K562 (cell line): ENCODE results near the gene ARHGAP35. TPM values are rescaled to one million over a fixed set of nuclear protein-coding genes. Genes with fewer than 3 reads are reported as not detected.

Experiments used
- ATAC-seq: fragments of 200-7000 bp; cut with Tn5 transposase; 3 replicates; pipeline ENCODE4 v1.9.1; 2020; ENCODE audit warnings: moderate library complexity
- BruUV-seq: library from RNA; stranded (reverse); fragments of 400-500 nt; replicated peaks from 2 replicates; lab custom pipeline; 2021; lab: Mats Ljungman, UMichigan
- CTCF ChIA-PET: fragments of 300-600 bp; formaldehyde crosslinking; extraction: SDS; loops from one replicate; lab custom pipeline; 2021; ENCODE audit warnings: low intra/inter-chr PET ratio; lab: Yijun Ruan, JAX
- POLR2A ChIA-PET: fragments of 300-600, 350-650 bp; sonication (Branson Sonifier 250); formaldehyde crosslinking; extraction: SDS; loops from one replicate; lab custom pipeline; 2021; ENCODE audit warnings: antibody characterized with exemption, inconsistent platforms; lab: Yijun Ruan, JAX
- DNase-seq, 4 experiments: peaks; one replicate each; pipeline versions ENCODE4 v3.0.0 to v3.0.0-alpha.2; 2011 to 2018; ENCODE audit warnings: low spot score in 3 of 4, mixed read lengths in 3 of 4; ENCODE audit errors: extremely low read depth in 1 of 4
- FAIRE-seq: peaks from 2 replicates; lab custom pipeline; 2011; peaks lifted over from hg19 to GRCh38; lab: Jason Lieb, UNC
- H2AFZ ChIP-seq: 2 replicates; pipeline ENCODE4 v1.6.0; 2011; ENCODE audit warnings: low read depth, low read length, control low read depth, inconsistent platforms
- H3K27ac ChIP-seq: fragments of 200-600 bp; 3 replicates; pipeline ENCODE4 v1.8.0; 2011; ENCODE audit warnings: low read depth, mild to moderate bottlenecking, control low read depth, inconsistent platforms, low read length, moderate library complexity, mixed read lengths; ENCODE audit errors: extremely low read depth
- H3K27me3 ChIP-seq, 2 experiments: fragments of 300-600 bp in 1 of 2; 2 replicates in 1 of 2; 3 replicates in 1 of 2; pipeline versions ENCODE4 v1.6.0 to v1.8.0; 2011; ENCODE audit warnings: inconsistent platforms in 2 of 2, low read length in 2 of 2, mild to moderate bottlenecking in 1 of 2, mixed read lengths in 1 of 2, moderate library complexity in 1 of 2; ENCODE audit not compliant: control insufficient read depth in 2 of 2, insufficient read depth in 2 of 2
- H3K36me3 ChIP-seq: fragments of 300-600 bp; 3 replicates; pipeline ENCODE4 v1.8.0; 2011; ENCODE audit warnings: mild to moderate bottlenecking, low read length, inconsistent platforms; ENCODE audit not compliant: control insufficient read depth, insufficient read depth
- H3K4me1 ChIP-seq, 2 experiments: fragments of 200-600 bp in 1 of 2; replicated peaks in 1 of 2; 2 replicates in 1 of 2; 3 replicates in 1 of 2; pipeline versions ENCODE4 v1.5.1 to v1.8.0; 2011; ENCODE audit warnings: inconsistent platforms in 2 of 2, low read length in 2 of 2, mild to moderate bottlenecking in 1 of 2, mixed read lengths in 1 of 2, moderate library complexity in 1 of 2; ENCODE audit not compliant: control insufficient read depth in 2 of 2, insufficient read depth in 2 of 2
- H3K4me2 ChIP-seq: 2 replicates; pipeline ENCODE4 v1.6.1; 2011; ENCODE audit warnings: low read length, control low read depth, inconsistent platforms, mixed read lengths; ENCODE audit not compliant: insufficient read depth
- H3K4me3 ChIP-seq: fragments of 200-600 bp; sonication (generic), shearing (Covaris generic); 2 replicates; pipeline ENCODE4 v1.5.1; 2016; ENCODE audit warnings: control low read depth, inconsistent platforms
- H3K79me2 ChIP-seq: fragments of 200-600 bp; 3 replicates; pipeline ENCODE4 v1.8.0; 2011; ENCODE audit warnings: low read length, inconsistent platforms; ENCODE audit not compliant: control insufficient read depth, insufficient read depth
- H3K9ac ChIP-seq, 2 experiments: 2 replicates each; pipeline versions ENCODE4 v1.6.0 to v1.6.1; 2011; ENCODE audit warnings: low read depth in 2 of 2, low read length in 2 of 2, control low read depth in 1 of 2, inconsistent platforms in 1 of 2, mild to moderate bottlenecking in 1 of 2, mixed read lengths in 1 of 2; ENCODE audit not compliant: insufficient read depth in 1 of 2
- H3K9me1 ChIP-seq: one replicate; pipeline ENCODE4 v1.6.0; 2011; ENCODE audit warnings: inconsistent platforms, mild to moderate bottlenecking, low read length, moderate library complexity; ENCODE audit not compliant: control insufficient read depth, insufficient read depth
- H3K9me3 ChIP-seq: replicated peaks from 2 replicates; pipeline ENCODE4 v1.5.1; 2011; ENCODE audit warnings: low read depth, low read length, inconsistent platforms; ENCODE audit not compliant: control insufficient read depth, insufficient read depth
- H4K20me1 ChIP-seq: replicated peaks from 2 replicates; pipeline ENCODE4 v1.6.1; 2011; ENCODE audit warnings: low read length, inconsistent platforms, mixed read lengths; ENCODE audit not compliant: control insufficient read depth, insufficient read depth
- CBX3 ChIP-seq, 2 experiments: IDR thresholded peaks; 1 replicate in 1 of 2; 2 replicates in 1 of 2; pipeline ENCODE4 v1.6.1; 2012; ENCODE audit warnings: inconsistent platforms in 2 of 2, low read length in 2 of 2, borderline replicate concordance in 1 of 2, control low read depth in 1 of 2
- CC2D1A ChIP-seq: fragments of 450-650 bp; IDR thresholded peaks from 2 replicates; pipeline ENCODE4 v1.6.1; 2017; ENCODE audit warnings: mild to moderate bottlenecking
- KDM5B ChIP-seq: fragments of 200-600 bp; sonication (generic); IDR thresholded peaks from 2 replicates; pipeline ENCODE4 v1.6.1; 2012; ENCODE audit warnings: low read depth, mild to moderate bottlenecking, moderate library complexity, low read length, control low read depth, inconsistent platforms; ENCODE audit not compliant: insufficient replicate concordance
- KLF13 ChIP-seq: fragments of 450-650 bp; IDR thresholded peaks from 2 replicates; pipeline ENCODE4 v1.6.1; 2016; ENCODE audit warnings: missing genetic modification characterization, low read depth, mild to moderate bottlenecking, missing compliant biosample characterization, moderate library complexity, borderline replicate concordance
- MED1 ChIP-seq: sonication (generic); formaldehyde crosslinking; IDR thresholded peaks from 2 replicates; pipeline ENCODE4 v1.8.1; 2023; ENCODE audit warnings: missing genetic modification reagents, borderline replicate concordance
- NUFIP1 ChIP-seq: fragments of 450-650 bp; IDR thresholded peaks from 2 replicates; pipeline ENCODE4 v1.6.1; 2018; ENCODE audit not compliant: partially characterized antibody
- PTRF ChIP-seq: fragments of 450-650 bp; IDR thresholded peaks from 2 replicates; pipeline ENCODE4 v1.6.1; 2016; ENCODE audit warnings: mild to moderate bottlenecking, missing genetic modification characterization, missing compliant biosample characterization
- ZBTB1 ChIP-seq: sonication (generic); formaldehyde crosslinking; IDR thresholded peaks from 2 replicates; pipeline ENCODE4 v1.8.1; 2023; ENCODE audit warnings: missing genetic modification reagents, low read depth, mild to moderate bottlenecking, borderline replicate concordance
- ZBTB17 ChIP-seq: fragments of 450-650 bp; formaldehyde crosslinking; IDR thresholded peaks from 2 replicates; pipeline ENCODE4 v1.4.0; 2020; ENCODE audit warnings: mild to moderate bottlenecking
- ZNF146 ChIP-seq: IDR thresholded peaks from one replicate; pipeline ENCODE4 v1.6.1; 2018; ENCODE audit warnings: missing compliant biosample characterization; ENCODE audit not compliant: unreplicated experiment
- ZNF518B ChIP-seq: fragments of 250-450 bp; sonication (Bioruptor Pico); IDR thresholded peaks from 2 replicates; pipeline ENCODE4 v1.5.0; 2021; ENCODE audit warnings: mild to moderate bottlenecking, moderate library complexity
- ZNF699 ChIP-seq: fragments of 250-450 bp; sonication (Bioruptor Pico); IDR thresholded peaks from 2 replicates; pipeline ENCODE4 v1.8.0; 2021; ENCODE audit warnings: mild to moderate bottlenecking, moderate library complexity; ENCODE audit not compliant: insufficient replicate concordance
- WGBS: fragments of 100-300 bp; shearing (Covaris generic); methylation state at CpG from one replicate; pipeline ENCODE4 v1.1.6; 2016; ENCODE audit warnings: low coverage, mixed read lengths; ENCODE audit not compliant: insufficient coverage; ENCODE audit errors: missing lambda C conversion rate; 5-methylcytosine and 5-hydroxymethylcytosine counted together
- in situ Hi-C: fragments of 300-500 bp; cut with MboI; formaldehyde crosslinking; loops from 4 replicates; pipeline ENCODE4 v1.15.0; 2018; ENCODE audit warnings: inconsistent platforms, mixed read lengths
- intact Hi-C: fragments of 100-400 bp; cut with micrococcal nuclease; formaldehyde crosslinking; loops from 2 replicates; pipeline ENCODE4 v1.14.2; 2022
- polyA plus RNA-seq, 8 experiments: library from polyadenylated mRNA; depleted of rRNA in 4 of 8; stranded (reverse) in 5 of 8; unstranded in 3 of 8; fragments of >200 nt; fragmentation: Nextera tagmentation in 2 of 8; fragmentation: Illumina TruSeq in 1 of 8; extraction: Ambion mirVana in 2 of 8; extraction: Trizol in 1 of 8; gene quantifications; 2 replicates each; pipeline versions ENCODE4 v1.2.1 to v1.2.3, GENCODE V29; 2011 to 2014; ENCODE audit warnings: inconsistent platforms in 1 of 8, missing spikeins in 1 of 8
- total RNA-seq, 7 experiments: library from RNA; depleted of rRNA in 6 of 7; stranded (reverse); fragments of >200 nt in 6 of 7; fragmentation: Illumina TruSeq in 2 of 7; extraction: Trizol in 2 of 7; gene quantifications; 2 replicates each; pipeline versions ENCODE4 v1.2.1 to v1.2.3, GENCODE V29; 2011 to 2021; ENCODE audit warnings: low replicate concordance in 1 of 7
- TF ChIP-seq, protein P1 (sequence below): fragments of 250-450 bp; sonication (Bioruptor Pico); IDR thresholded peaks from 2 replicates; pipeline ENCODE4 v1.9.0; 2021; ENCODE audit warnings: mild to moderate bottlenecking
- TF ChIP-seq, protein P2 (sequence below): fragments of 150-350 bp; conservative IDR thresholded peaks from 2 replicates; pipeline ENCODE4 v1.6.1; 2014; ENCODE audit warnings: low read length
- TF ChIP-seq, protein P3 (sequence below): fragments of 450-650 bp; IDR thresholded peaks from 2 replicates; pipeline ENCODE4 v1.6.1; 2016; ENCODE audit warnings: antibody characterized with exemption

The ARHGAP35 gene
- total and polyA plus RNA-seq, 9 of the 15 experiments (the other 6 are each of a cell fraction or from before 2014, with no cell fraction given): 0.27 to 26.4 (median 10.2) TPM

GRCh38 chr19:46834121-46834520, 26.7 kb upstream of the ARHGAP35 start:
- H2AFZ ChIP-seq: no peak overlapping the region
- CTCF ChIA-PET: interaction anchor here (0.6 kb wide), 1 partner anchor 77 kb away, joined by 3 read pairs; no protein-coding TSS in a partner anchor
- no peak overlapping the region for H3K4me3 ChIP-seq
- H3K27me3 ChIP-seq: no peaks in the 10 kb centered on the region
- in situ Hi-C loops: no loop called here
- H3K9ac ChIP-seq: no peak overlapping the region
- H3K36me3 ChIP-seq: peaks cover 22% of the 10 kb centered on the region; the same call in 1 of the 3 replicates
- no TSS peak for BruUV-seq
- ATAC-seq (no peak), DNase-seq (no peak), FAIRE-seq (no peak)
- H3K79me2 ChIP-seq: no peaks in the 10 kb centered on the region
- H3K9me1 ChIP-seq: no peaks in the 10 kb centered on the region
- no peak overlapping the region for H3K4me2 ChIP-seq
- 0 out of 2 replicates have a peak, but pooled peaks cover 2% of the 10 kb centered on the region for H3K9me3 ChIP-seq
- no peaks in the 10 kb centered on the region for H4K20me1 ChIP-seq
- no peak overlapping the region for H3K27ac ChIP-seq
- intact Hi-C loops: no loop called here
- peaks cover 0 to 3% of the 10 kb centered on the region in 2 experiments; a peak in 4 of 5 replicates for H3K4me1 ChIP-seq
- POLR2A ChIA-PET: interaction anchor here (1.3 to 1.7 kb wide), 5 partner anchors 9 to 81 kb away, joined by 3 to 4 read pairs (median 4); no protein-coding TSS in a partner anchor
- WGBS: 44% methylated on average over 5 of the region's 5 CpGs
- TF ChIP-seq ZNF146 (no peak), KDM5B (no peak), ZNF699 (CRISPR knock-in tag) (no peak), MED1 (no peak), CC2D1A (no peak), PTRF (tag) (no peak), CBX3 (IDR thresholded peaks at IDR 0.05; ENCODE audit: borderline replicate concordance in 1 of 2, low read length in 2 of 2) (no peak), ZBTB17 (CRISPR knock-in tag) (no peak), ZBTB1 (CRISPR knock-in tag) (no peak), ZNF518B (CRISPR knock-in tag) (no peak), NUFIP1 (no peak), KLF13 (no peak)
- TF ChIP-seq, protein P1, sequence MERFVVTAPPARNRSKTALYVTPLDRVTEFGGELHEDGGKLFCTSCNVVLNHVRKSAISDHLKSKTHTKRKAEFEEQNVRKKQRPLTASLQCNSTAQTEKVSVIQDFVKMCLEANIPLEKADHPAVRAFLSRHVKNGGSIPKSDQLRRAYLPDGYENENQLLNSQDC (CRISPR knock-in tag): no peak
- TF ChIP-seq, protein P2, sequence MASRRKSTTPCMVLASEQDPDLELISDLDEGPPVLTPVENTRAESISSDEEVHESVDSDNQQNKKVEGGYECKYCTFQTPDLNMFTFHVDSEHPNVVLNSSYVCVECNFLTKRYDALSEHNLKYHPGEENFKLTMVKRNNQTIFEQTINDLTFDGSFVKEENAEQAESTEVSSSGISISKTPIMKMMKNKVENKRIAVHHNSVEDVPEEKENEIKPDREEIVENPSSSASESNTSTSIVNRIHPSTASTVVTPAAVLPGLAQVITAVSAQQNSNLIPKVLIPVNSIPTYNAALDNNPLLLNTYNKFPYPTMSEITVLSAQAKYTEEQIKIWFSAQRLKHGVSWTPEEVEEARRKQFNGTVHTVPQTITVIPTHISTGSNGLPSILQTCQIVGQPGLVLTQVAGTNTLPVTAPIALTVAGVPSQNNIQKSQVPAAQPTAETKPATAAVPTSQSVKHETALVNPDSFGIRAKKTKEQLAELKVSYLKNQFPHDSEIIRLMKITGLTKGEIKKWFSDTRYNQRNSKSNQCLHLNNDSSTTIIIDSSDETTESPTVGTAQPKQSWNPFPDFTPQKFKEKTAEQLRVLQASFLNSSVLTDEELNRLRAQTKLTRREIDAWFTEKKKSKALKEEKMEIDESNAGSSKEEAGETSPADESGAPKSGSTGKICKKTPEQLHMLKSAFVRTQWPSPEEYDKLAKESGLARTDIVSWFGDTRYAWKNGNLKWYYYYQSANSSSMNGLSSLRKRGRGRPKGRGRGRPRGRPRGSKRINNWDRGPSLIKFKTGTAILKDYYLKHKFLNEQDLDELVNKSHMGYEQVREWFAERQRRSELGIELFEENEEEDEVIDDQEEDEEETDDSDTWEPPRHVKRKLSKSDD: no peak
- TF ChIP-seq, protein P3, sequence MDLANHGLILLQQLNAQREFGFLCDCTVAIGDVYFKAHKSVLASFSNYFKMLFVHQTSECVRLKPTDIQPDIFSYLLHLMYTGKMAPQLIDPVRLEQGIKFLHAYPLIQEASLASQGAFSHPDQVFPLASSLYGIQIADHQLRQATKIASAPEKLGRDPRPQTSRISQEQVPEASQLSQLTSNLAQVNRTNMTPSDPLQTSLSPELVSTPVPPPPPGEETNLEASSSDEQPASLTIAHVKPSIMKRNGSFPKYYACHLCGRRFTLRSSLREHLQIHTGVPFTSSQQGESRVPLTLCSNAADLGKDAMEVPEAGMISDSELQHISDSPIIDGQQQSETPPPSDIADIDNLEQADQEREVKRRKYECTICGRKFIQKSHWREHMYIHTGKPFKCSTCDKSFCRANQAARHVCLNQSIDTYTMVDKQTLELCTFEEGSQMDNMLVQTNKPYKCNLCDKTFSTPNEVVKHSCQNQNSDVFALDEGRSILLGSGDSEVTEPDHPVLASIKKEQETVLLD: no peak
